Measurements from ENCODE around the gene MYRIP.

MYRIP gene

DNA sequence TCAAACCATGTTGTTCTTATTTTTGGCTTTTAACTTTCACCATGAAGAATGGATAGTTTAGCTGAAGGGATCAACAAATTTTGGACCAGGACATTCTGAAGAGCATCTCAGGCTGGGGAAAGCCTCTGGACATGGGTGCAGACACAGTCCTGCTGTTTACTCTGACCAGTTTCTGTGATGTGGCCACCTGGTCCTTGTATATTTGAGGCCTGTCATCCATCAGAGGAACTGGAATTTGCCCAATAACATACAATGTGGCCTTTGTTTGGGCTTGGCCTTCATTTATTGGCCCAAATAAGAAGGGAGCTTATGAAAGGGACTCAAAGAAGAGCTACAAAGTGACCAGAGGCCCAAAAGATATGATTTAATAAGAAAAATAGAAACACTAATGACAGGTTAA lies 127.9 kb downstream of the MYRIP start:
- no peak overlapping the region for H3K4me3 ChIP-seq (ENCODE audit: control insufficient read depth, low read depth, low read length)
- TF ChIP-seq, protein P1, sequence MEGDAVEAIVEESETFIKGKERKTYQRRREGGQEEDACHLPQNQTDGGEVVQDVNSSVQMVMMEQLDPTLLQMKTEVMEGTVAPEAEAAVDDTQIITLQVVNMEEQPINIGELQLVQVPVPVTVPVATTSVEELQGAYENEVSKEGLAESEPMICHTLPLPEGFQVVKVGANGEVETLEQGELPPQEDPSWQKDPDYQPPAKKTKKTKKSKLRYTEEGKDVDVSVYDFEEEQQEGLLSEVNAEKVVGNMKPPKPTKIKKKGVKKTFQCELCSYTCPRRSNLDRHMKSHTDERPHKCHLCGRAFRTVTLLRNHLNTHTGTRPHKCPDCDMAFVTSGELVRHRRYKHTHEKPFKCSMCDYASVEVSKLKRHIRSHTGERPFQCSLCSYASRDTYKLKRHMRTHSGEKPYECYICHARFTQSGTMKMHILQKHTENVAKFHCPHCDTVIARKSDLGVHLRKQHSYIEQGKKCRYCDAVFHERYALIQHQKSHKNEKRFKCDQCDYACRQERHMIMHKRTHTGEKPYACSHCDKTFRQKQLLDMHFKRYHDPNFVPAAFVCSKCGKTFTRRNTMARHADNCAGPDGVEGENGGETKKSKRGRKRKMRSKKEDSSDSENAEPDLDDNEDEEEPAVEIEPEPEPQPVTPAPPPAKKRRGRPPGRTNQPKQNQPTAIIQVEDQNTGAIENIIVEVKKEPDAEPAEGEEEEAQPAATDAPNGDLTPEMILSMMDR (IDR thresholded peaks at IDR 0.05; ENCODE audit: control insufficient read depth, insufficient read depth, low read depth, low read length, missing control alignments) = no peak
- no peak for DNase-seq (ENCODE audit: low read depth)

DNA sequence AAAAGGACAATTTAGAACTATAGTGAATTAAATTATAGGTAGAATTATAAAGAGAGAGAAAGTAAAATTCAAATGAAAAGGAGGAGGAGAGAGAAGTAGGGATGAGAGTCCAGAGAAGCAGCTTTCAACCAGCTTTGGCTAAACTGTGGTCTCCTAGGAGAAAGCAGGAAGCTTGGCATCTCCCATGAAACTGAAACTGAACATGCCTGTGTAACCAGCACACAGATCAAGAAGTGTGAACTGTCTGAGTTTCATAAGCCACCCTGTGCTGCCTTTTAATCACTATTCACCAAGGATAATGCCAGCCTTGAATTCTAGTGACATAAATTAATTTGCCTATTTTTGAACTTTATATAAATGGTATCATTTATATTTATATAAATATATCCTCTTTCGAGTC lies 128.5 kb downstream of the MYRIP start:
- TF ChIP-seq, protein P1 (IDR thresholded peaks at IDR 0.05; ENCODE audit: control insufficient read depth, insufficient read depth, low read depth, low read length, missing control alignments) = no peak
- no peak for DNase-seq (ENCODE audit: low read depth)
- no peak overlapping the region for H3K4me3 ChIP-seq (ENCODE audit: control insufficient read depth, low read depth, low read length)

DNA sequence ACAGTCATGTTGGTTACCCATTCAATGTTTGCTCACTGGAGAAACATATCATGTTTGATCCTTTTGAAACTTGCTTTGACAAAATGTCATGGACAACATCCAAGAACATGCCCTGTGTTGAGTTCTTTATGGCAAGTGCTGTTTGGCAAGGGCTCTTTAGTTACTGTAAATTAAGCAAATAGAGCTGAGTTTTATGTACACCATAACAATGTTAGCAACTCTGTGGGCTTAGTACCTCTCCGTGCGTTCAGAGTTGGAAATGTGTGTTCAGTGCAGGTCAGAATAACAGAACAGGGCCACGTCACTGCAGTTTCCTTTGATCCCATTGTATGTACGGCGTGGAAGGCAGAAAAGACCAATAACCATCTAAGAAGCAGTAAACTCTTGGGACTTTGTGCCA lies 132.5 kb downstream of the MYRIP start:
- no peak overlapping the region for H3K4me3 ChIP-seq (ENCODE audit: control insufficient read depth, low read depth, low read length)
- TF ChIP-seq, protein P1 (IDR thresholded peaks at IDR 0.05; ENCODE audit: control insufficient read depth, insufficient read depth, low read depth, low read length, missing control alignments) = no peak
- DNase-seq (ENCODE audit: low read depth) = no peak

DNA sequence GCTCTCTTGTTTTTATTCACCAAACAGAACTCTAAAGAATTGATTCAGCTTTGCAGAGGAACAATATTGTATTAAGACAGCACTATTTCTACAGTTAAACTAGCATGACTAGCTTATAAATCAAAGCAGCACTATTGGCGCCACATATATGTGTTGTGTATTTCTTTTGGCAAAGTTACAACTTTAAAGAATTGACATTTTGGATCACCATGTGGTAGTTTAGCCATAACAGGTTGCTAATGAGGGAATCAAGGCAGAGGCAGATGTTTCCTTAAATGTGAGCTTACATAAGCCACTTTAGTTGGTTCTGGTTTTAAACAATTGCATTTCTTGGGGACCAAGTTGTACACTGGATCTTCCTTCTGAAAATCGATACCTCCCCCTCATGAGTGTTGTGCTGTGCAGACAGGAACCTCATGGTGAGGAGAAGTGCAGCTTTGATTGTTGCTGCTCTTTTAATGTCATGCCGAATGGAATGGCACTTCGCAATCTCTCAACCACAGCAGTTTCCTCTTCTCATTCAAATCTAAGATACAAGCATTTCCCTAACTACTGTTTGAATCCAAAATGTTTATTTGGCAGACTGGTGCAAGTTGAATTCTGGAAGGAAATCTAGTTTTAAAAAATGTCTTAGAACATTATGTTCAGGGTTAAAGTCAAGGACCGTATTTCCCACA lies 151.2 kb downstream of the MYRIP start:
- TF ChIP-seq, protein P1 (IDR thresholded peaks at IDR 0.05; ENCODE audit: control insufficient read depth, insufficient read depth, low read depth, low read length, missing control alignments) = no peak
- no peak overlapping the region for H3K4me3 ChIP-seq (ENCODE audit: control insufficient read depth, low read depth, low read length)
- DNase-seq (ENCODE audit: low read depth) = no peak

DNA sequence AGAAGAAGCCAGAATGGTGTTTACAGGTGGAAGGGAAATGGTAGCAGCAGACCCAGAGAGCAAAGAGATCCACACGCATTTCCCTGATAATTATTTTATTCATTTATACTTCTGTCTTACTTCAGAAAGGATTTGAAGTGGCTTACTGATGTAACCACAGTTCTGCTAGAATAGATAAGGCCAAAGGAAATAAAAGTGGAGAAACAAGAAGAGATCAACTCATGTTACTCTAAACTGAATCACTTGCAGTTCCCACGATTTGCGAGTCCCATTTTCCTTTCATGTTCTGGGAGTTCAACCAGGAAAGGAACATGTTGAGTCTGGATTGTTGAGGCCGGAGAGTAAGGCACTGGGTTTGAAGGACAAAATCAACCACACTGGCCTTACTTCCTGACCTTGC lies 151.8 kb downstream of the MYRIP start:
- H3K4me3 ChIP-seq (ENCODE audit: control insufficient read depth, low read depth, low read length) = no peak overlapping the region
- DNase-seq (ENCODE audit: low read depth) = no peak
- TF ChIP-seq, protein P1 (IDR thresholded peaks at IDR 0.05; ENCODE audit: control insufficient read depth, insufficient read depth, low read depth, low read length, missing control alignments) = no peak

DNA sequence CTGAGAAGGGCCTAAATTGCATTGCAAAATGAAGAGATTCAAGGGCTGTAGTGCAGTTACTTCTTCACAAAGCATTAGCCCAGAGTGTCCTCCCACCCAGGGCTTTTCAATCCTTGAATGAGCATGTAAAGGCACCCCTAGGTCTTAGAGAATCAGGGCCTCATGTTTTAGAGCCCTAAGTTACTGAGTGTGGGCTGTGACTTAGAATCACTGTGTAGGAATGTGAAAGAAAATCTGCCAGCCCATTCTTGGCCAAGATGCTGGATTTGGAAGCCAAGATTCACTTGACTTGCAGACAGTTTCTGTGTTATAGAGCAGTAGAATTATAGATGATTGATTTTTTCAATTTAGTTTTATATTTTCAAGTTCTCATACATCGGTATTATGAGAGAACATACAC lies 153.2 kb downstream of the MYRIP start:
- TF ChIP-seq, protein P1 (IDR thresholded peaks at IDR 0.05; ENCODE audit: control insufficient read depth, insufficient read depth, low read depth, low read length, missing control alignments) = no peak
- no peak for DNase-seq (ENCODE audit: low read depth)
- H3K4me3 ChIP-seq (ENCODE audit: control insufficient read depth, low read depth, low read length) = no peak overlapping the region

Measured in AG09309 (cell line).